Measurements from ENCODE around the gene TLR10.

DNA sequence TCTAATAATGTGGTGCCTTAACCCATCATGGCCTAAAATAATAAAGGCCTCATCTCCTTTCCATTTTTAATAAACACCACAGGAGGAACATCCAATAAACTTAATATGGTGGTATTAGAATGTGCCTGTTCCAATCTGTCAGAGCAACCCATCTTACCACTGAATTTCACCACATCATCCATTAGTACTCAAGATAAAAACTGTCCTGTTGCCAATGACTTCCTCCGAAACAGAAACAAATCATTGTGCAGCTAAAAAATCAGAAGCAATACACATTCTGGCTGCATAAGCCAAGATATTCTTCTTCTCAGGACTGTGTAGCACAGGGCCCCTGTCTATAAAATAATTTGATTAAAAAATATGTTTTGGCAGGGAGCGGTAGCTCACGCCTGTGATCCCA is 18.5 kb downstream of the TLR10 start:
- TF ChIP-seq, protein P1, sequence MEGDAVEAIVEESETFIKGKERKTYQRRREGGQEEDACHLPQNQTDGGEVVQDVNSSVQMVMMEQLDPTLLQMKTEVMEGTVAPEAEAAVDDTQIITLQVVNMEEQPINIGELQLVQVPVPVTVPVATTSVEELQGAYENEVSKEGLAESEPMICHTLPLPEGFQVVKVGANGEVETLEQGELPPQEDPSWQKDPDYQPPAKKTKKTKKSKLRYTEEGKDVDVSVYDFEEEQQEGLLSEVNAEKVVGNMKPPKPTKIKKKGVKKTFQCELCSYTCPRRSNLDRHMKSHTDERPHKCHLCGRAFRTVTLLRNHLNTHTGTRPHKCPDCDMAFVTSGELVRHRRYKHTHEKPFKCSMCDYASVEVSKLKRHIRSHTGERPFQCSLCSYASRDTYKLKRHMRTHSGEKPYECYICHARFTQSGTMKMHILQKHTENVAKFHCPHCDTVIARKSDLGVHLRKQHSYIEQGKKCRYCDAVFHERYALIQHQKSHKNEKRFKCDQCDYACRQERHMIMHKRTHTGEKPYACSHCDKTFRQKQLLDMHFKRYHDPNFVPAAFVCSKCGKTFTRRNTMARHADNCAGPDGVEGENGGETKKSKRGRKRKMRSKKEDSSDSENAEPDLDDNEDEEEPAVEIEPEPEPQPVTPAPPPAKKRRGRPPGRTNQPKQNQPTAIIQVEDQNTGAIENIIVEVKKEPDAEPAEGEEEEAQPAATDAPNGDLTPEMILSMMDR (IDR thresholded peaks at IDR 0.05; ENCODE audit: poor library complexity, severe bottlenecking) = no peak
- TF ChIP-seq, protein P2, sequence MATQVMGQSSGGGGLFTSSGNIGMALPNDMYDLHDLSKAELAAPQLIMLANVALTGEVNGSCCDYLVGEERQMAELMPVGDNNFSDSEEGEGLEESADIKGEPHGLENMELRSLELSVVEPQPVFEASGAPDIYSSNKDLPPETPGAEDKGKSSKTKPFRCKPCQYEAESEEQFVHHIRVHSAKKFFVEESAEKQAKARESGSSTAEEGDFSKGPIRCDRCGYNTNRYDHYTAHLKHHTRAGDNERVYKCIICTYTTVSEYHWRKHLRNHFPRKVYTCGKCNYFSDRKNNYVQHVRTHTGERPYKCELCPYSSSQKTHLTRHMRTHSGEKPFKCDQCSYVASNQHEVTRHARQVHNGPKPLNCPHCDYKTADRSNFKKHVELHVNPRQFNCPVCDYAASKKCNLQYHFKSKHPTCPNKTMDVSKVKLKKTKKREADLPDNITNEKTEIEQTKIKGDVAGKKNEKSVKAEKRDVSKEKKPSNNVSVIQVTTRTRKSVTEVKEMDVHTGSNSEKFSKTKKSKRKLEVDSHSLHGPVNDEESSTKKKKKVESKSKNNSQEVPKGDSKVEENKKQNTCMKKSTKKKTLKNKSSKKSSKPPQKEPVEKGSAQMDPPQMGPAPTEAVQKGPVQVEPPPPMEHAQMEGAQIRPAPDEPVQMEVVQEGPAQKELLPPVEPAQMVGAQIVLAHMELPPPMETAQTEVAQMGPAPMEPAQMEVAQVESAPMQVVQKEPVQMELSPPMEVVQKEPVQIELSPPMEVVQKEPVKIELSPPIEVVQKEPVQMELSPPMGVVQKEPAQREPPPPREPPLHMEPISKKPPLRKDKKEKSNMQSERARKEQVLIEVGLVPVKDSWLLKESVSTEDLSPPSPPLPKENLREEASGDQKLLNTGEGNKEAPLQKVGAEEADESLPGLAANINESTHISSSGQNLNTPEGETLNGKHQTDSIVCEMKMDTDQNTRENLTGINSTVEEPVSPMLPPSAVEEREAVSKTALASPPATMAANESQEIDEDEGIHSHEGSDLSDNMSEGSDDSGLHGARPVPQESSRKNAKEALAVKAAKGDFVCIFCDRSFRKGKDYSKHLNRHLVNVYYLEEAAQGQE (IDR thresholded peaks at IDR 0.05; ENCODE audit: borderline replicate concordance) = no peak
- no peak for TF ChIP-seq EP300 (conservative IDR thresholded peaks at IDR 0.05; ENCODE audit: poor library complexity, severe bottlenecking)
- TF ChIP-seq TAF1 (IDR thresholded peaks at IDR 0.05; ENCODE audit: low read depth) = no peak
- no peak for TF ChIP-seq POLR2AphosphoS5 (IDR thresholded peaks at IDR 0.05)
- TF ChIP-seq EZH2 (IDR thresholded peaks at IDR 0.05; ENCODE audit: borderline replicate concordance, insufficient read depth, low read length, poor library complexity, severe bottlenecking) = no peak
- no peak for TF ChIP-seq SMC3 (conservative IDR thresholded peaks at IDR 0.05; ENCODE audit: poor library complexity)

Data from neural cell (in vitro differentiated cells).